Measurements from ENCODE around the gene FOXL1.

FOXL1 gene

DNA sequence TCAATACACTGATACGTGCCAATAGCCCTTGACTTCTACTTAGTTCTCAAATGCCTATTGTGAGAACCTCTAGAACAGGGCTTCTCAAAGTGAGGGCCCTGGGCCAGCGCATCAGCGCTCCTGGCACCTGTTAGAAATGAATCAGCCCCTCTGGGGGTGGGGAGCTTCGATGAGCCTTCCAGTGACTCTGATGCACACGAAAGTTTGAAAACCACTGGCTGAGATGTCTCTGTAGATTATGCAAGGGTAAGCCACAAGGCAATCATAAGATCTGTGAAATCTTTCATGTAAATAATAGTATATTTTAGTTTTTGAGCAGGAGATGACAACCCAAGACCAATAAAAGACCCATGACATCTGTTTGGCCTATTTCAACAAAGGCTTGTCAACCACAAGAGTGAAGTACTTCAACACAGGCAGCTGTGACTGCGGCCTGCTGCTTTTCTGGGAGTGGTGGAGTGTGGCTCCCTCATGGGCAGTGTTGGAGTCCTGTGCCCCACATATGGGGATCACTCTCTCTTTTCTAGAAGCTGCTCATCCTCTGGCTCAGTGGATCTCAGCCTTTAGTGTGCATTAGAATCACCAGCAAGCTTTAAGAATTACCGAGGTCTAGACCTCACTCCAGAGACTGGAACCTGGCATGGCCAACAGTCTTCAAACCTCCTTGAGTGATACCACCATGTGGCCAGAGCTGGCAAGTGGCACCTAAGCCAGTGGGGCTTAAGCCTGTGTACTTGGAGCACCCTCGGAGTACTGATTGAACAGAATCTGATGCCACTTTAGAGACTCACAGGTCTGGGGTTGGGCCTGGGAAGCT, 29.1 kb upstream of the FOXL1 start:
- DNase-seq: no peak

DNA sequence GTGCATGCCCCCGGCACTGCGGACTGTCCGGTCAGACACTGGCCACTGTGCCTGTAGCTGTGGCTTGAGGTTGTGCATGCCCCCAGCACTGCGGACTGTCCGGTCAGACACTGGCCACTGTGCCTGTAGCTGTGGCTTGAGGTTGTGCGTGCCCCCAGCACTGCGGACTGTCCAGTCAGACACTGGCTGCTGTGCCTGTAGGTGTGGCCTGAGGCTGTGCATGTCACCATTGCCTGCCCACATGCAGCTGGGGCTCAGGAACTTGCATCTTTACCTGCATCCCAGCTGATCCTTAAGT, 28.5 kb upstream of the FOXL1 start:
- DNase-seq: no peak

- DNase-seq: no peak
Measured at GRCh38 chr16:86550281-86550680, 28.1 kb upstream of the FOXL1 start.

- no peak for DNase-seq
Measured at GRCh38 chr16:86553356-86553755, 25.0 kb upstream of the FOXL1 start.

DNA sequence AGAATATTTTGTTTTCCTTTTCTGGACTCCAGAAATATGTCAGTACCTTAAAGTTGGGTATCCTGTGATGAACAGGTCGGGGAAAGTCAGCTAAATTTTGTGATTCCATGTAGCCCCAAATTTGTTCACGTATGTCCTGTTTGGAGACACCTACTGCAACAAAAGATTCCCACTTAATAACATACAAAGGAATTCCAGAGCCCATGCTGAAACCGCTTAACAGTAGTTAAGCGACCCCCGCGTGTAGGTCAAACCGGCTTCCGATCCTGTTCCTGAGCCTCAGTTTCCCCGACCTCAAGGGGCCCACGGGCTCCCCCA, 23.8 kb upstream of the FOXL1 start:
- no peak for DNase-seq

- DNase-seq: peak; percentile 96 to 97
Measured at GRCh38 chr16:86554917-86555703, 23.2 kb upstream of the FOXL1 start, which contains the start of gene MTHFSD. MTHFSD (minus strand) TSS chr16:86555235; CDS start chr16:86555184, 51 bp downstream.

GRCh38 chr16:86555704-86556075, 22.7 kb upstream of the FOXL1 start:
- DNase-seq: no peak

DNA sequence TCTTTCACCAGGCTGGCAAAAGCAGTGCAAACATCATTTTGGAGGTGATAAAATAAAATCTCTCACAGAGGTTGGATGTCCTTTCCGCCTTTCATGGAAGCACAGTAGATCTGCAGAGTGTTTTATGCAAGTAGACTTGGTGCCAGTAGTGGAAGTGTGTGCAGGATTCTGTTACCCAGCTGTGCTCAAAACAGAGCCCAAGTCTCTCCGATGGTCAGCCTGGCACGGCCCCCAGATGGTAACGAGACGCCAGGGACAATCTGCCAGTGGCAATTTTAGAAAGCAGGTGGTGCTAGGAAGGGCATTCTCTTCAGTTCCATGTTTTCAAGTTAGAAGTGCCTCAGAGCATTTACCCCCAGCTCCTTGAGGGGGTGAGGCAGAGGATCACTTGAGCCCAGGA, 21.8 kb upstream of the FOXL1 start:
- no peak for DNase-seq

GRCh38 chr16:86557587-86557986, 20.8 kb upstream of the FOXL1 start:
- DNase-seq: no peak

DNA sequence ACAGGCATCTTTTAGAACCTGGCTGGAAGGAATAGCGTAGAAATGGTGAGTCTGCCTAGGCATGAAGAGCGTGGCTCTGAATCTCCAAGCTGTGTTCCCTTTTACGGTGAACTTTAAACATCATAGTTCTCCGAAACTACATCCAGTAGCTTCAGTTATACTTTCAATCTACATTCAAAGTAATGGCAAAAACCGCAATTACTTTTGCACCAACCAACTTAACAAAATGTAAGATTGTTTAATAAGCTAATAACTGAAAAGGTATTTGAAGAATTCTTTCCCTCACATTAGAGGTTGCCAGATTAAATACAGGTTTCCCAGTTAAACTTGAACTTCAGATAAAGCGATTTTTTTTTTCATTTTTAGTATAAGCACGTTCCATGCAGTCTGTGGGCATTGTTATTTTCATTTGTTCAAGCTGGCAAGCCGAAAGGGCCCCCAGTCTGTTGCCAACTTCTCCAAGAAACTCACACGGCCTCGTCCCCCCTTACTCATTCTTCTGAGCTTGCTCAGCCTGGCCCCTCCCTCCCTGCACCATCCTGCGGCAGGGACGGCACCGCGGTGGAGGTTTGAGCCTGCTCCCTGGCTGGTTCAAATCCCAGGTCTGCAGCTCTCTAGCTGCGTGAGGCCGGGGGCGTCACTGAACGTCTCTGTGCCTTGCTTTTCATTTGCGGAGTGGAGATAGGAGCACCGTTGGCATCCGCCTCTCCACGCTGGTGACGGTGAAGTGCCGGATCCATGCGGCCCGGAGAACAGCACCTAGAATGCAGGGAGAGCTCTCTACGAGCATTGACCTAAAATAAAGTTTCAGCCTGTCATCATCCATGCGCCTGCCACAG, 19.8 kb upstream of the FOXL1 start:
- no peak for DNase-seq

DNA sequence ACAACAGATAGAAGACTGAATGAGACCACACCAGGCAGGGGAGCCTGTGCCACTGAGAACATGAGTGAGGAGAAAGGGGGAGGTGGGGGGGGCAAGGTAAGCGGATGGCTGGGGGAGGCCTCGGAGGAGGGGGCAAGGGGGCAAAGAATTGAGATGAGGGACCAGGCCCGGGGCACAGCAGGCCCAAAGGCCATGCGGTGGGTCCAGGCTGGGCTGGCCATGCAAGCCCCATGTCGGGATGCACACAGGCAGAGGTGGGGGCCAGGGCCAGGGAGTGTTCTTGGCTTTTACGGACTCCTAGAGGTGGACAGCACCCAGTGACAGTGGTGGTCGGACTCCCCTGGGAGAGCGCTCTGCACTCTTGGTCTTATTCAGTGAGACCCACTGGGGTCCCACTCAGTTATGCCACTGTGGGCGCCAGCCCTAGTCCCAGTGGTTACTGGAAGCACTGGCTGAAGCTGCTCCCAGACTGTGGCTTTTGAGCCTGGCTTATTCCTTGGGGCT, 18.5 kb upstream of the FOXL1 start:
- DNase-seq: no peak

DNA sequence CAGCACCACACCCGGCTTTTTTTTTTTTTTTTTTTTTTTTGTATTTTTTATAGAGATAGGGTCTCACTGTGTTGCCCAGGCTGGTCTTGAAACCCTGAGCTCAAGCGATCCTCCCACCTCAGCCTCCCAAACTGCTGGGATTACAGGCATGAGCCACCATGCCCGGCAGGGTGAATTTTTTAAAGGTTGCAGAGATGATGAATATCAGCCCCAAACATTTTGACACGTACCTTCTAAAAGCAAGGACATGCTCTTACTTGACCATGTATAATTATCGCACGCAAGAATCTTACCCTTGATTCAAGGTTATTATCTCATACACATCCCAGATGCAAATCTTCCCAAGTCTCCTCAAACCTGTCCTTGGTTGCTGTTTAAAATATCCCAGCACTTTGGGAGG, 16.0 kb upstream of the FOXL1 start:
- no peak for DNase-seq

- peak; percentile 89 for DNase-seq
Measured at GRCh38 chr16:86563469-86564345, 14.6 kb upstream of the FOXL1 start.

- no peak for DNase-seq
Measured at GRCh38 chr16:86565181-86565631, 13.1 kb upstream of the FOXL1 start.

DNA sequence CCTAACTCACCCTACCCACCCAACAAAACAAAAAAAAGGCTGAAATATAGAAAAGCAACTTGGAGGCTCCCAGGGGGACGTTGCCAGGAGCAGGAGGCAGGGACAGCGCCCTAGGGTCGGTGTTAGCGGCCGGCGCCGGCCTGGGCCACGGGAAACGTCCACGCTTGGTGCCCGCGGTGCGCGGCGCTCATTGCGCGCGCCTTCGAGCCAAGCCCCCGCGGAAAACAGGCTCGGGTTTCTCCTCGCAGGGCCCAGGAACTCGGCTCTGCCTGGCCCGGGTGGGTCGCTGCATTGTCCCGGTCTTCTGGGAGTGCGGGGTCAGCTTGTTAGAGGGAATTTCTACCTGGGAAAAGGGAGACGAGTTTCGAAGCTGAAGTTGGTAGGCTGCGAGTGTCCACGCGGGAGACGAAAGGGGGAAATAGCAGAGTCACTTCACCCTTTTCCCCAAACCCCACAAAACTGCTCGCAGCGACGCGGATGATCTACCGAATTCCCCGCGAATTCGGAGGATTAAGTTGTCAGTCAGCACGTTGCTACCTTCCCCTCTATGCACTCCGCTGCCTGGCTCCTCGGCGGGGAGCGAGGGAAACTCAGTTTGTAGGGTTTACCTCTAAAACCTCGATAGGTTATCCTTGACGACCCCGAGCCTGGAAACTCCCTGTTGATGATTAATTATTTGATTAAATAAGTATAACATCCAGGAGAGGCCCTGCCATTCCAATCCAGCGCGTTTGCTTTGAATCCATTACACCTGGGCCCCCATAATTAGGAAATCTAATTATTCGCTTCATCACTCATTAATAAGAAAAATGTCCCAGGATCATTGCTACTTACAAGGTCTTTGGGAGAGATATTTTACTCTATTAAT, 12.5 kb upstream of the FOXL1 start:
- no peak for DNase-seq

DNA sequence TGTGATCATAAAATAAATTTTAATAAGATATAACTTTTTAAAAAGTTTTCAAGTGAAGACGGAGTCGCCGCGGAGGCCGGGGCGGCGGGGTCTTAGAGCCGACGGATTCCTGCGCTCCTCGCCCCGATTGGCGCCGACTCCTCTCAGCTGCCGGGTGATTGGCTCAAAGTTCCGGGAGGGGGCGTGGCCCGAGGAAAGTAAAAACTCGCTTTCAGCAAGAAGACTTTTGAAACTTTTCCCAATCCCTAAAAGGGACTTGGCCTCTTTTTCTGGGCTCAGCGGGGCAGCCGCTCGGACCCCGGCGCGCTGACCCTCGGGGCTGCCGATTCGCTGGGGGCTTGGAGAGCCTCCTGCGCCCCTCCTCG, 11.8 kb upstream of the FOXL1 start, which contains the start of gene FOXC2:
Gene FOXC2, plus strand, starts transcription at position 229 of the 365 bp plus-strand sequence. CDS start 507 bp downstream, outside the sequence.
- DNase-seq: peak; percentile 64 to 71

- DNase-seq: peak in 1 of 2 donors; percentile 15
Measured at GRCh38 chr16:86566966-86567700, 11.2 kb upstream of the FOXL1 start.

DNA sequence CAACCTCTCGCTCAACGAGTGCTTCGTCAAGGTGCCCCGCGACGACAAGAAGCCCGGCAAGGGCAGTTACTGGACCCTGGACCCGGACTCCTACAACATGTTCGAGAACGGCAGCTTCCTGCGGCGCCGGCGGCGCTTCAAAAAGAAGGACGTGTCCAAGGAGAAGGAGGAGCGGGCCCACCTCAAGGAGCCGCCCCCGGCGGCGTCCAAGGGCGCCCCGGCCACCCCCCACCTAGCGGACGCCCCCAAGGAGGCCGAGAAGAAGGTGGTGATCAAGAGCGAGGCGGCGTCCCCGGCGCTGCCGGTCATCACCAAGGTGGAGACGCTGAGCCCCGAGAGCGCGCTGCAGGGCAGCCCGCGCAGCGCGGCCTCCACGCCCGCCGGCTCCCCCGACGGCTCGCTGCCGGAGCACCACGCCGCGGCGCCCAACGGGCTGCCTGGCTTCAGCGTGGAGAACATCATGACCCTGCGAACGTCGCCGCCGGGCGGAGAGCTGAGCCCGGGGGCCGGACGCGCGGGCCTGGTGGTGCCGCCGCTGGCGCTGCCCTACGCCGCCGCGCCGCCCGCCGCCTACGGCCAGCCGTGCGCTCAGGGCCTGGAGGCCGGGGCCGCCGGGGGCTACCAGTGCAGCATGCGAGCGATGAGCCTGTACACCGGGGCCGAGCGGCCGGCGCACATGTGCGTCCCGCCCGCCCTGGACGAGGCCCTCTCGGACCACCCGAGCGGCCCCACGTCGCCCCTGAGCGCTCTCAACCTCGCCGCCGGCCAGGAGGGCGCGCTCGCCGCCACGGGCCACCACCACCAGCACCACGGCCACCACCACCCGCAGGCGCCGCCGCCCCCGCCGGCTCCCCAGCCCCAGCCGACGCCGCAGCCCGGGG, 10.4 kb upstream of the FOXL1 start:
- no peak for DNase-seq

Measured in stimulated activated CD4-positive, alpha-beta T cell treated with anti-CD3 and anti-CD28 coated beads, Interleukin-2, amount 100 ng/mL, for 24 hours (primary cell).